Activated T-cell treated with anti-CD3 and anti-CD28 coated beads for 1 hour (primary cell): ENCODE data around the gene NHEJ1.
"Not testable (repeated sequence)": the region's sequence is repeated elsewhere in the genome, so short reads cannot be mapped to it uniquely, and the experiment has no call there.

Source experiments
- DNase-seq: peaks from one replicate; pipeline ENCODE4 v3.0.0-alpha.2; 2020; ENCODE audit warnings: low read depth

Gene NHEJ1

GRCh38 chr2:219160186-219161017, at the start of gene NHEJ1:
TSS of gene NHEJ1 (minus strand) at chr2:219160815. CDS start at chr2:219158362, 2,453 bp downstream.
- DNase-seq = peak; percentile 88

- DNase-seq = no peak
Measured at GRCh38 chr2:219209236-219210195, 48.9 kb upstream of the NHEJ1 start.

GRCh38 chr2:219207884-219208740, 47.5 kb upstream of the NHEJ1 start:
- no peak for DNase-seq

DNA sequence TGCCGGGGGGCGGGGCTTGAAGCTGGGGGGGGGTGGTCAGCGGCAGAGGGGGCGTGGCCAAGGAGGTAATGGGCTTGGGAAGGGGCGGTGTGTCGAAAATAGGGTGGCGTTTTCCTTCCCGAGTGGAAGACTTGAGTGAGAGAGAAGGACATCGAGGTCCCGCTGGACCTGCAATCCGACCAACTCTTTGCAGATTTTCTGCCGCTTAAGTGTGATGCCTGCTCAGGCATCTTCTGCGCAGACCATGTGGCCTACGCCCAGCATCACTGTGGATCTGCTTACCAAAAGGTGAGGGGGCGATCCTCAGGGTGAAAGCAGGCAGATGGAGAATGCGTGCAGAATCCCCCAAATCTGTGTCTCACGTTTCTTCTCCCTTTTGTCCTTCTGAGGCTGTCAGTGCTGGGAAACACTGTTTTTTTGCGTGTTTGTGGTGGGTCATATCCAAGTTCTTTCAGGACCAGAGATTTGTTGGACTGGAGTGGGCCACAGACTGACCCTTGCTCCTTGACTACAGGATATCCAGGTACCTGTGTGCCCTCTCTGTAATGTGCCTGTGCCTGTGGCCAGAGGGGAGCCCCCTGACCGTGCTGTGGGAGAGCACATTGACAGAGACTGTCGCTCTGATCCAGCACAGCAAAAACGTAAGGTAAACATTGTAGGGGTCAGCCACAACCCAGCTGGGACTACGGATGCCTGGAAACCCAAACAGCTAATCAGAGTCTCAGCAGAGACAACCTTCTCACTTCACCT, 46.7 kb upstream of the NHEJ1 start:
- no peak for DNase-seq

GRCh38 chr2:219206328-219207133, 45.9 kb upstream of the NHEJ1 start, which contains the start of gene ZFAND2B:
TSS of gene ZFAND2B (plus strand) at chr2:219206782. CDS start at chr2:219206988, 206 bp downstream.
- DNase-seq = peak; percentile 95

DNA sequence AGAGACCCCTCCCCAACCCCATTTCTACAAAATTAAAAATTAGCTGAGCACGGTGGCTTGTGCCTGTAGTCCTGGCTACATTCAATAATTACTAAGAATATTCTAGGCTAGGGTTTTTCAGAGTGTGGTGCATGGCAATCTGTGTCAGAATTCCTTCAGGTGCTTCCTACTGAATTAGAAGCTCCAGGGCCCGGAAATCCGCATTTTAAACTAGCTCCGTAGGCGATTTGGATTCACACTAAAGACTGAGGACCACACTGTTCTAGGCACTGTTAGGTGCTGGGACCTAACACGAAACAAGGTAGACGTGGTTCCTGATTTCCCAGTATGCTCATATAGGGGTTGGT, 45.3 kb upstream of the NHEJ1 start:
- DNase-seq = no peak

DNA sequence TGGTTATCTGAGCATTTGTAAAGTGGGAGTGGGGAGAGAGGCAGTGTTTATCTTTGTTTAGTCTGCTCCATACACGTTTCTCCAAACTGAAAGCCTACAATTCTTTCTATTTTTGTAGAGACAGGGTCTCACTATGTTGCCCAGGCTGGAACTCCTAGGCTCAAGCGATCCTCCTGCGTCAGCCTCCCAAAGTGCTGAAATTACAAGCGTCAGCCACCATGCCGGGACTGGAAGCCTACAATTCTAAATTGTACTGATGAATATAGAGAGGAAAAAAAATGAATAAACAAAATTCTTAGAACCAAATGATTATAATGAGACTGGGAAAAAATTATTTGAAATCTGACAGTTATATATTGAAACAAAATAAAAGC, 44.5 kb upstream of the NHEJ1 start:
- DNase-seq = no peak

DNA sequence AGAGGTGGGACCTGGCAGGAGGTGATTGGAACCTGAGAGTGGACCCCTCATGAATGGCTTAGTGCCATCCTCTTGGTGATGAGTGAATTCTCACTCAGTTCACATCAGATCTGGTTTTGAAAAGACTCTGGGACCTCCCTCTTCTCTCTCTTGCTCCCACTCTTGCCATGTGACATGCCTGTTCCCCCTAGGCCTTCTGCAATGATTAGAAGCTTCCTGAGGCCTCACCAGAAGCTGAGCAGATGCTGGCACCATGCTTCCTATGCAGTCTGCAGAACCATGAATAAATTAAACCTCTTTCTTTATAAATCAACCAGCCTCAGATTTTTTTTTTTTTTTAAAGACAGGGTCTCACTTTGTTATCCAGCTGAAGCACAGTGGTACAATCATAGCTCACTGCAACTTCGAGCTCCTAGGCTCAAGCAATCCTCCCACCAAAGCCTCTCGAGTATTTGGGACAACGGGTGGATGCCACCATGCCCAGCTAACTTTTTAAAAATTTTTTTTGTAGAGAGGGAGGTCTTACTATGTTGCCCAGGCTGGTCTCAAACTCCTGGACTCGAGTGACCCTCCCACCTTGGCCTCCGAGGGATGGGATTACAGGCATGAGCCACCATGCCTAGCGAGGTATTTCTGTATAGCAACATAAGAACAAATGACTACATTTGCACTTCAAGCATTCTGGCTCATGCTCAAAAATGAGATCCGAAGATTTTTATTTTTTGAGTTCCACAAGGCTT, 44.0 kb upstream of the NHEJ1 start:
- no peak for DNase-seq

DNA sequence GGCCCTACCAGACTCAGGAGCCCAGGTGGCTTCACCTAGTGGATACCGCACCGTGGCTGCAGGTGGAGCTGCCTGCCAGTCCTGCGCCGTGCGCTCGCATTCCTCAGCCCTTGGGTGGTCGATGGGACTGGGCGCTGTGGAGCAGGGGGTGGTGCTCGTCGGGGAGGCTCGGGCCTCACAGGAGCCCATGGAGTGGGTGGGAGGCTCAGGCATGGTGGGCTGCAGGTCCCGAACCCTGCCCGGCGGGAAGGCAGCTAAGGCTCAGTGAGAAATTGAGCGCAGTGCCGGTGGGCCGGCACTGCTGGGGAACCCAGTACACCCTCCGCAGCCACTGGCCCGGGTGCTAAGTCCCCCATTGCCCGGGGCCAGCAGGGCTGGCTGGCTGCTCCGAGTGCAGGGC, 40.7 kb upstream of the NHEJ1 start:
- not testable (repeated sequence) for DNase-seq

DNA sequence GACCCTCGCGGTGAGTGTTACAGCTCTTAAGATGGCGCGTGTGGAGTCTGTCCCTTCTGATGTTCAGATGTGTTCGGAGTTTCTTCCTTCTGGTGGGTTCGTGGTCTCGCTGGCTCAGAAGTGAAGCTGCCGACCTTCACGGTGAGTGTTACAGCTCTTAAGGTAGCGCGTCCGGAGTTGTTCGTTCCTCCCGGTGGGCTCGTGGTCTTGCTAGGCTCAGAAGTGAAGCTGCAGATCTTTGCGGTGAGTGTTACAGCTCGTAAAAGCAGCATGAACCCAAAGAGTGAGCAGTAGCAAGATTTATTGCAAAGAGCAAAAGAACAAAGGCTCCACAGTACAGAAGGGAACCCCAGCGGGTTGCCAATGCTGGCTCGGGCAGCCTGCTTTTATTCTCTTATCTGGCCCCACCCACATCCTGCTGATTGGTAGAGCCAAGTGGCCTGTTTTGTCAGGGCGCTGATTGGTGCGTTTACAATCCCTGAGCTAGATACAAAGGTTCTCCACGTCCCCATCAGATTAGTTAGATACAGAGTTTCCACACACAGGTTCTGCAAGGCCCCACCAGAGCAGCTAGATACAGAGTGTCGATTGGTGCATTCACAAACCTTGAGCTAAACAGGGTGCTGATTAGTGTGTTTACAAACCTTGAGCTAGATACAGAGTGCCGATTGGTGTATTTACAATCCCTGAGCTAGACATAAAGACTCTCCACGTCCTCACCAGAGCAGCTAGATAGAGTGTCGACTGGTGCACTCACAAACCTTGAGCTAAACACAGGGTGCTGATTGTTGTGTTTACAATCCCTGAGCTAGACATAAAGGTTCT, 40.1 kb upstream of the NHEJ1 start:
- not testable (repeated sequence) for DNase-seq

DNA sequence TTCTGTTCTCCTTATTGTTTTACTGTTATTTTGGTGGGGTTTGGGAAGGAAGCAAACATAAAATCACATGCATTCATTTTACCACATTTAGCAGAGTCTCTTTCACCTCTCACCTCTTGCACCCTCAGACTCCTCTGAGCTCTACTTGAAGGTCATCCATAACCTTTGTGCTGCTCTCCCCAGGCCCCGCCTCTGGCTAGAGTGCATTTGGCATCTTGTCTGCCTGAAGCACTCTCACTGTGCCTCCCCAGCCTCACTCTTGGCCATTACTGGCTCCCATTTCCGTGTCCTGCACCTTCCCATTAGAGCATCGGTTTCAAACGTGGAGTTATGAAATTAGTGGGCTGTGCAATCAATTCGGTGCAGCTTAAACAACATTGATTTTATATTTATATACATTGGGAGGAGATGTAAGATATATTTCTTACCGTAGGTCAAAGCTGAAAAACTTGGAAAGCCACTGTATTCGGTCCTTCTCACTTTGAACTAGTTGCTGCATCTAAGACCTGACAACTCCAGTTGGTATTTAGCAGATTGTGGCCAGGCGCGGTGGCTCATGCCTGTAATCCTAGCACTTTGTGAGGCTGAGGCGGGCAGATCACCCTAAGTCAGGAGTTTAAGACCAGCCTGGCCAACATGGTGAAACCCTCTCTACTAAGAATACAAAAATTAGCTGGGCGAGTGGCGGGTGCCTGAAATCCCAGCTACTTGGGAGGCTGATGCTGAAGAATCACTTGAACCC, 39.0 kb upstream of the NHEJ1 start:
- DNase-seq = no peak

- no peak for DNase-seq
Measured at GRCh38 chr2:219198974-219199373, 38.4 kb upstream of the NHEJ1 start.

GRCh38 chr2:219197388-219197787, 36.8 kb upstream of the NHEJ1 start:
- DNase-seq = no peak

GRCh38 chr2:219186754-219187456, 26.3 kb upstream of the NHEJ1 start:
- no peak for DNase-seq

DNA sequence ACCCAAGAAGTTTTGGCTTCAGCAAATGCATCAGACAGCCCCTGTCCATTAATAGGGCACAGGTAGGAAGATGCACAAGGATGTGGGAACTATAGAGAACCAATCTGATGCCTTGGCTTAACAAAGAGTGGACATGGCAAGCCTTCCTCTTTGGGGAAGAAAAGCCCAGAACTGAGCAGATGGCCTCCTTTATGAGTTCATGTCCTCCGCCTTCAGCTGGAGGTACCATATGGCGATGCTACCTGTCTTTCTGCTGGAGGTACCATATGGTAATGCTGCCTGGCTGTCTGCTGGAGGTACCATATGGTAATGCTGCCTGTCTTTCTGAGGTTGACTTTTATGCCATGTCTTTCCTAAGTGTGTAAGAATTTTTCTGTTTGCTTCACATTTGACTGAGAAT, 23.5 kb upstream of the NHEJ1 start:
- no peak for DNase-seq

DNA sequence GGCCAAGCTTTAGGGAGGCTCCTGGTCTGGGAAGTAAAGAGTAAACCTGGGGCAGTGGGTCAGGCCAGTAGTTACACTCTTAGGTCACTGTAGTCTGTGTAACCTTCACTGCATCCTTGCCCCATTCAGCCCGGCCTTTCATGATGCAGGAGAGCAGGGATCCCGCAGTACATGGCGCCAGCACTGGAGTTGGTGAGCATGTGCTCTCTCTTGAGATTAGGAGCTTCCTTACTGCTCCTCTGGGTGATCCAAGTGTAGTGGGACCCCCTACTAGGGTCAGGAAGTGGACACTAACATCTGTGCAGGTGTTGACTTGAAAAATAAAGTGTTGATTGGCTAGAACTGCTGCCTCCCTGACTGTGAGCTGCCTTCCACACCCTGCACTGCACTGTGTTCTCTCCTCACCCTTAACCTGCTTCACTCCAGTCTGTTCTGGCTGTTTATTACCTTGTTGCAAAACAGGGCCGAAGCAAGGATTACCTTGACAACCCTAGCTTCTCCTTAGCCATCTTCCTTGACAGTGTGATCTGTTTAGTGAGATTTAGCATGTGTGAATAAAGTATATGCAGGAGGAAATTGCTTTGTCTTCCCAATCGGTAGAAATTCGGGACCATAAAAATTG, 22.6 kb upstream of the NHEJ1 start:
- no peak for DNase-seq
